Parathyroid adenoma (tissue), 2 donors: Measurements from ENCODE around the gene C1orf174.

ENCODE experiments used
- H2AFZ ChIP-seq: fragments of 300-600 bp; sonication (generic); one replicate; pipeline ENCODE4 v1.7.0; 2017; ENCODE audit warnings: antibody characterized with exemption, mild to moderate bottlenecking
- H3K27ac ChIP-seq: fragments of 300-600 bp; sonication (generic); one replicate; pipeline ENCODE4 v1.7.0; 2017
- H3K27me3 ChIP-seq: fragments of 300-600 bp; sonication (generic); one replicate; pipeline ENCODE4 v1.7.0; 2017; ENCODE audit warnings: low read length; ENCODE audit not compliant: control insufficient read depth, insufficient read depth
- H3K36me3 ChIP-seq: fragments of 300-600 bp; sonication (generic); one replicate; pipeline ENCODE4 v1.7.0; 2017; ENCODE audit warnings: low read length; ENCODE audit not compliant: control insufficient read depth, insufficient read depth
- H3K4me1 ChIP-seq: fragments of 300-600 bp; sonication (generic); one replicate; pipeline ENCODE4 v1.7.0; 2017; ENCODE audit warnings: control low read depth
- H3K4me2 ChIP-seq: fragments of 300-600 bp; sonication (generic); one replicate; pipeline ENCODE4 v1.7.0; 2017; ENCODE audit warnings: low read length
- H3K4me3 ChIP-seq: fragments of 300-600 bp; sonication (generic); one replicate; pipeline ENCODE4 v1.7.0; 2017; ENCODE audit warnings: low read depth, low read length
- H3K79me2 ChIP-seq: fragments of 300-600 bp; sonication (generic); one replicate; pipeline ENCODE4 v1.7.0; 2017; ENCODE audit warnings: control low read depth
- H3K9ac ChIP-seq: fragments of 300-600 bp; sonication (generic); one replicate; pipeline ENCODE4 v1.7.0; 2017; ENCODE audit warnings: mild to moderate bottlenecking
- H3K9me3 ChIP-seq: fragments of 300-600 bp; sonication (generic); one replicate; pipeline ENCODE4 v1.7.0; 2017; ENCODE audit warnings: low read length; ENCODE audit not compliant: control insufficient read depth
- TF ChIP-seq, protein P1 (sequence below): fragments of 300-600 bp; sonication (generic); IDR thresholded peaks from one replicate; pipeline ENCODE4 v1.7.0; 2017; ENCODE audit warnings: antibody characterized with exemption, mild to moderate bottlenecking
- donor health status: primary hyperparathyroidism.

C1orf174 gene

GRCh38 chr1:3914911-3915310 lies 14.8 kb upstream of the C1orf174 start:
- Histone ChIP-seq H3K9me3 (no peaks in the 10 kb centered on the region), H3K9ac (no peak overlapping the region), H2AFZ (no peak overlapping the region), H3K27ac (no peak overlapping the region), H3K27me3 (no peaks in the 10 kb centered on the region), H3K4me3 (no peak overlapping the region), H3K4me2 (no peak overlapping the region), H3K79me2 (no peaks in the 10 kb centered on the region), H3K36me3 (no peaks in the 10 kb centered on the region), H3K4me1 (no peaks in the 10 kb centered on the region)
- TF ChIP-seq, protein P1, sequence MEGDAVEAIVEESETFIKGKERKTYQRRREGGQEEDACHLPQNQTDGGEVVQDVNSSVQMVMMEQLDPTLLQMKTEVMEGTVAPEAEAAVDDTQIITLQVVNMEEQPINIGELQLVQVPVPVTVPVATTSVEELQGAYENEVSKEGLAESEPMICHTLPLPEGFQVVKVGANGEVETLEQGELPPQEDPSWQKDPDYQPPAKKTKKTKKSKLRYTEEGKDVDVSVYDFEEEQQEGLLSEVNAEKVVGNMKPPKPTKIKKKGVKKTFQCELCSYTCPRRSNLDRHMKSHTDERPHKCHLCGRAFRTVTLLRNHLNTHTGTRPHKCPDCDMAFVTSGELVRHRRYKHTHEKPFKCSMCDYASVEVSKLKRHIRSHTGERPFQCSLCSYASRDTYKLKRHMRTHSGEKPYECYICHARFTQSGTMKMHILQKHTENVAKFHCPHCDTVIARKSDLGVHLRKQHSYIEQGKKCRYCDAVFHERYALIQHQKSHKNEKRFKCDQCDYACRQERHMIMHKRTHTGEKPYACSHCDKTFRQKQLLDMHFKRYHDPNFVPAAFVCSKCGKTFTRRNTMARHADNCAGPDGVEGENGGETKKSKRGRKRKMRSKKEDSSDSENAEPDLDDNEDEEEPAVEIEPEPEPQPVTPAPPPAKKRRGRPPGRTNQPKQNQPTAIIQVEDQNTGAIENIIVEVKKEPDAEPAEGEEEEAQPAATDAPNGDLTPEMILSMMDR: no peak

GRCh38 chr1:3914331-3914851 lies 14.3 kb upstream of the C1orf174 start:
- no peaks in the 10 kb centered on the region for H3K4me1 ChIP-seq
- no peaks in the 10 kb centered on the region for H3K9me3 ChIP-seq
- no peaks in the 10 kb centered on the region for H3K79me2 ChIP-seq
- no peaks in the 10 kb centered on the region for H3K27me3 ChIP-seq
- H3K9ac ChIP-seq: no peak overlapping the region
- H3K27ac ChIP-seq: no peak overlapping the region
- H3K36me3 ChIP-seq: no peaks in the 10 kb centered on the region
- TF ChIP-seq, protein P1: no peak
- no peak overlapping the region for H3K4me3 ChIP-seq
- no peak overlapping the region for H2AFZ ChIP-seq
- no peak overlapping the region for H3K4me2 ChIP-seq

- Histone ChIP-seq H2AFZ (no peak overlapping the region), H3K4me3 (no peak overlapping the region), H3K79me2 (no peaks in the 10 kb centered on the region), H3K27ac (no peak overlapping the region), H3K9ac (no peak overlapping the region), H3K27me3 (no peaks in the 10 kb centered on the region), H3K4me2 (no peak overlapping the region), H3K36me3 (no peaks in the 10 kb centered on the region), H3K9me3 (no peaks in the 10 kb centered on the region), H3K4me1 (no peaks in the 10 kb centered on the region)
- TF ChIP-seq, protein P1: no peak
These were observed 13.0 kb upstream of the C1orf174 start for GRCh38 chr1:3912809-3913685.

GRCh38 chr1:3911981-3912808 lies 12.1 kb upstream of the C1orf174 start:
- H3K27ac ChIP-seq: no peak overlapping the region
- no peak overlapping the region for H2AFZ ChIP-seq
- no peaks in the 10 kb centered on the region for H3K9me3 ChIP-seq
- H3K4me1 ChIP-seq: no peaks in the 10 kb centered on the region
- TF ChIP-seq, protein P1: no peak
- H3K4me3 ChIP-seq: no peak overlapping the region
- no peaks in the 10 kb centered on the region for H3K36me3 ChIP-seq
- no peak overlapping the region for H3K9ac ChIP-seq
- no peaks in the 10 kb centered on the region for H3K27me3 ChIP-seq
- H3K79me2 ChIP-seq: no peaks in the 10 kb centered on the region
- no peak overlapping the region for H3K4me2 ChIP-seq
